Hepatocyte (in vitro differentiated cells): ENCODE measurements around the gene CARD11. TPM values are rescaled to one million over a fixed set of nuclear protein-coding genes. Genes with fewer than 3 reads are reported as not detected.

Source experiments
- DNase-seq: peaks from one replicate; pipeline ENCODE4 v3.0.0-alpha.2; 2016; ENCODE audit warnings: low spot score
- H2AFZ ChIP-seq: fragments of 200-600 bp; sonication (generic); 2 replicates; pipeline ENCODE4 v1.6.0; 2016; ENCODE audit warnings: antibody characterized with exemption, mild to moderate bottlenecking
- H3K27ac ChIP-seq: fragments of 200-600 bp; sonication (generic); 2 replicates; pipeline ENCODE4 v1.5.1; 2016; ENCODE audit warnings: mild to moderate bottlenecking
- H3K27me3 ChIP-seq: fragments of 200-600 bp; sonication (generic); 2 replicates; pipeline ENCODE4 v1.6.1; 2016
- H3K36me3 ChIP-seq: fragments of 200-600 bp; sonication (generic); replicated peaks from 2 replicates; pipeline ENCODE4 v1.5.1; 2016; ENCODE audit warnings: low read depth; ENCODE audit not compliant: insufficient read depth
- H3K4me1 ChIP-seq: fragments of 200-600 bp; sonication (generic); 2 replicates; pipeline ENCODE4 v1.5.1; 2016; ENCODE audit warnings: mild to moderate bottlenecking, moderate library complexity; ENCODE audit not compliant: insufficient read depth
- H3K4me2 ChIP-seq: fragments of 200-600 bp; sonication (generic); 2 replicates; pipeline ENCODE4 v1.6.0; 2016
- H3K4me3 ChIP-seq: fragments of 200-600 bp; sonication (generic); 2 replicates; pipeline ENCODE4 v1.5.1; 2016; ENCODE audit warnings: mild to moderate bottlenecking
- H3K79me2 ChIP-seq: fragments of 200-600 bp; sonication (generic); 2 replicates; pipeline ENCODE4 v1.6.0; 2017; ENCODE audit warnings: mild to moderate bottlenecking
- H3K9me2 ChIP-seq: fragments of 200-600 bp; sonication (generic); replicated peaks from 2 replicates; pipeline ENCODE4 v1.6.0; 2017; ENCODE audit warnings: mild to moderate bottlenecking; ENCODE audit not compliant: insufficient read depth
- H3K9me3 ChIP-seq: fragments of 200-600 bp; sonication (generic); 2 replicates; pipeline ENCODE4 v1.5.1; 2016; ENCODE audit warnings: low read depth, mild to moderate bottlenecking
- H4K20me1 ChIP-seq: fragments of 200-600 bp; sonication (generic); 2 replicates; pipeline ENCODE4 v1.6.0; 2016; ENCODE audit warnings: mild to moderate bottlenecking; ENCODE audit not compliant: insufficient read depth, poor library complexity, severe bottlenecking
- EZH2 ChIP-seq: fragments of 200-600 bp; sonication (generic); IDR thresholded peaks from 2 replicates; pipeline ENCODE4 v1.6.1; 2016; ENCODE audit warnings: antibody characterized with exemption, mild to moderate bottlenecking, borderline replicate concordance
- EZH2phosphoT487 ChIP-seq: fragments of 200-600 bp; sonication (generic); IDR thresholded peaks from one replicate; pipeline ENCODE4 v1.6.1; 2018; ENCODE audit warnings: antibody characterized with exemption, mild to moderate bottlenecking, low read depth, moderate library complexity; ENCODE audit not compliant: unreplicated experiment, severe bottlenecking
- WGBS: methylation state at CpG from one replicate; pipeline ENCODE4 v1.1.6; 2016; ENCODE audit warnings: low lambda C conversion rate; ENCODE audit errors: missing lambda C conversion rate; 5-methylcytosine and 5-hydroxymethylcytosine counted together
- polyA plus RNA-seq: library from polyadenylated mRNA; unstranded; fragments of >200 nt; fragmentation: Nextera tagmentation; extraction: Ambion mirVana; gene quantifications from 2 replicates; pipeline ENCODE4 v1.2.1, GENCODE V29; 2016
- total RNA-seq: library from RNA; depleted of rRNA; stranded (reverse); fragments of >200 nt; gene quantifications from 2 replicates; pipeline ENCODE4 v1.2.3, GENCODE V29; 2014
- TF ChIP-seq, protein P1 (sequence below): fragments of 200-600 bp; sonication (generic); IDR thresholded peaks from 2 replicates; pipeline ENCODE4 v1.5.1; 2016; ENCODE audit warnings: antibody characterized with exemption, mild to moderate bottlenecking; ENCODE audit not compliant: poor library complexity

CARD11 gene
- total and polyA plus RNA-seq, 2 experiments from 2014 or later, result 9.6 to 10.9 TPM

DNA sequence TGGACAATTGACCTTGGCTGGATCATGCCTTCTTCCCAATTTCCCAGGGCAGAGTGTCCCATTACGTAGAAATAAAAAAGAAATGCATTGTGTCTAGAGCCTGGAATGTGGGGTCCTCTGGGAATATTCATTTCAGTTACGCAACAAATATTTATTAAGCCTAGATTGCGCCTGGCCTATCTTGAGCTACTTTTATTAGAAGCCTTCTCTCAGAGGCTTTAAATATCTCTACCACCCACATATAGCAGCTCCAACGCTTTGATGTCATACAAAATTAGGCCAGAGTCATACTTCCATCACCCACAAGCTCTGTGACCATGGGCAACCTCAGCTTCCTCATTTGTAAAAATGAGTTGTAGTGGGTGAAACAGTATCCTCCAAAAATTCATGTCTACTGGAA lies 24.9 kb upstream of the CARD11 start:
- H3K36me3 ChIP-seq, result no peaks in the 10 kb centered on the region
- no peaks in the 10 kb centered on the region for H4K20me1 ChIP-seq
- DNase-seq, result no peak
- H3K79me2 ChIP-seq, result no peaks in the 10 kb centered on the region
- no peak overlapping the region for H3K27ac ChIP-seq
- TF ChIP-seq, protein P1, sequence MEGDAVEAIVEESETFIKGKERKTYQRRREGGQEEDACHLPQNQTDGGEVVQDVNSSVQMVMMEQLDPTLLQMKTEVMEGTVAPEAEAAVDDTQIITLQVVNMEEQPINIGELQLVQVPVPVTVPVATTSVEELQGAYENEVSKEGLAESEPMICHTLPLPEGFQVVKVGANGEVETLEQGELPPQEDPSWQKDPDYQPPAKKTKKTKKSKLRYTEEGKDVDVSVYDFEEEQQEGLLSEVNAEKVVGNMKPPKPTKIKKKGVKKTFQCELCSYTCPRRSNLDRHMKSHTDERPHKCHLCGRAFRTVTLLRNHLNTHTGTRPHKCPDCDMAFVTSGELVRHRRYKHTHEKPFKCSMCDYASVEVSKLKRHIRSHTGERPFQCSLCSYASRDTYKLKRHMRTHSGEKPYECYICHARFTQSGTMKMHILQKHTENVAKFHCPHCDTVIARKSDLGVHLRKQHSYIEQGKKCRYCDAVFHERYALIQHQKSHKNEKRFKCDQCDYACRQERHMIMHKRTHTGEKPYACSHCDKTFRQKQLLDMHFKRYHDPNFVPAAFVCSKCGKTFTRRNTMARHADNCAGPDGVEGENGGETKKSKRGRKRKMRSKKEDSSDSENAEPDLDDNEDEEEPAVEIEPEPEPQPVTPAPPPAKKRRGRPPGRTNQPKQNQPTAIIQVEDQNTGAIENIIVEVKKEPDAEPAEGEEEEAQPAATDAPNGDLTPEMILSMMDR, result no peak
- TF ChIP-seq EZH2phosphoT487 (no peak), EZH2 (no peak)
- no peaks in the 10 kb centered on the region for H3K27me3 ChIP-seq
- no peaks in the 10 kb centered on the region for H3K4me1 ChIP-seq
- no peak overlapping the region for H2AFZ ChIP-seq
- no peaks in the 10 kb centered on the region for H3K9me2 ChIP-seq
- WGBS, result 81% methylated on average over 4 of the region's 4 CpGs
- no peaks in the 10 kb centered on the region for H3K9me3 ChIP-seq
- H3K4me3 ChIP-seq, result no peak overlapping the region
- H3K4me2 ChIP-seq, result no peak overlapping the region

GRCh38 chr7:3067606-3068380 lies 24.1 kb upstream of the CARD11 start:
- no peaks in the 10 kb centered on the region for H3K27me3 ChIP-seq
- H3K4me3 ChIP-seq, result no peak overlapping the region
- H3K4me2 ChIP-seq, result no peak overlapping the region
- TF ChIP-seq EZH2, result no peak
- TF ChIP-seq, protein P1, result no peak
- TF ChIP-seq EZH2phosphoT487, result no peak
- no peaks in the 10 kb centered on the region for H3K79me2 ChIP-seq
- no peaks in the 10 kb centered on the region for H3K36me3 ChIP-seq
- H3K9me3 ChIP-seq, result no peaks in the 10 kb centered on the region
- no peaks in the 10 kb centered on the region for H4K20me1 ChIP-seq
- no peaks in the 10 kb centered on the region for H3K9me2 ChIP-seq
- DNase-seq, result no peak
- no peaks in the 10 kb centered on the region for H3K4me1 ChIP-seq
- 89% methylated on average over 2 of the region's 2 CpGs for WGBS
- H2AFZ ChIP-seq, result no peak overlapping the region
- no peak overlapping the region for H3K27ac ChIP-seq

- no peak for DNase-seq
- 78% methylated on average over 3 of the region's 3 CpGs for WGBS
- TF ChIP-seq EZH2phosphoT487 (no peak), EZH2 (no peak)
- TF ChIP-seq, protein P1, result no peak
Measured at GRCh38 chr7:3067193-3067592, 23.5 kb upstream of the CARD11 start.

More at GRCh38 chr7:3067193-3067592, 23.5 kb upstream of the CARD11 start:
- Histone ChIP-seq H3K27ac (no peak overlapping the region), H2AFZ (no peak overlapping the region), H3K9me2 (no peaks in the 10 kb centered on the region), H3K4me1 (no peaks in the 10 kb centered on the region), H3K36me3 (no peaks in the 10 kb centered on the region), H3K4me3 (no peak overlapping the region), H3K27me3 (no peaks in the 10 kb centered on the region), H3K79me2 (no peaks in the 10 kb centered on the region), H3K9me3 (no peaks in the 10 kb centered on the region), H3K4me2 (no peak overlapping the region), H4K20me1 (no peaks in the 10 kb centered on the region)
